Measurements from ENCODE around the gene PPFIA1. TPM values are rescaled to one million over a fixed set of nuclear protein-coding genes. Genes with fewer than 3 reads are reported as not detected.
"Not testable (repeated sequence)": the region's sequence is repeated elsewhere in the genome, so short reads cannot be mapped to it uniquely, and the experiment has no call there.

The PPFIA1 gene
- total and polyA plus RNA-seq, 9 donors: 20.5 to 60.3 (median 37.8) TPM

DNA sequence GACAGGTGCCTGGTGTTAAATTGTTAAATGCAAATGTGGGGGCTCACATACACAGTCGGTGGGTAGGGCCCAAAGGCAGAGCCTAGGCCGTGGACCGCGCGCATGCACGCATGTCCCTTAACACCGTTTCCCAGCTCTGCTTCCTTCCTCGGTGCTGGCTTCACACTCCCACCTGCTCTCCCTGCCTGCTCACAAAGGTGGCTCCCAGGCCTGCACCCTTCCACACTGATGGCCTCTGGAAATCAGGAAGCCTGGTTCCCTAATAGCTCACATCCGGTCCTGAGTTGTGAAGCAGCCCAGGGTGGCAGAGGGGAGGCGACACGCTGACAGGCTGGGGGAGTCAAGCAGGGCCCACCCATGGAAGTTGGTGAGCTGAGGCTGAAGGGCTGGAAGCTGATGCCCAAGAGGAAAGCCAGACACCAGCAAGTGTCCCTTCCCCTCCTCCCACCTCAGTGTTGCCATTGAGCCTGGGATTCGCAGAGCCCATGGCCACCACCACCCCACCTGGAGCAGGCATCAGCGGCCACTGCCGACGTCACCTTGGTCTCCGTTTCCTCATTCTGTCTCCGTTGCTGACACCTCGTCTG, 114.2 kb downstream of the PPFIA1 start:
- no peak overlapping the region for H3K4me3 ChIP-seq
- H3K27ac ChIP-seq: no peak overlapping the region
- intact Hi-C loops (cut with DNase I): no loop called here
- no peak for TF ChIP-seq CTCF (IDR thresholded peaks at IDR 0.05)
- TF ChIP-seq EP300 (IDR thresholded peaks at IDR 0.05): no peak
- TF ChIP-seq POLR2A (IDR thresholded peaks at IDR 0.05): no peak
- H3K27me3 ChIP-seq: no peaks in the 10 kb centered on the region
- WGBS, 3 donors: 82 to 89% (median 83%) methylated on average over 18 of the region's 18 CpGs
- H3K4me1 ChIP-seq (ENCODE audit: insufficient read depth): peaks cover 3% of the 10 kb centered on the region
- no peaks in the 10 kb centered on the region for H3K36me3 ChIP-seq
- DNase-seq: no peak
- no peaks in the 10 kb centered on the region for H3K9me3 ChIP-seq

DNA sequence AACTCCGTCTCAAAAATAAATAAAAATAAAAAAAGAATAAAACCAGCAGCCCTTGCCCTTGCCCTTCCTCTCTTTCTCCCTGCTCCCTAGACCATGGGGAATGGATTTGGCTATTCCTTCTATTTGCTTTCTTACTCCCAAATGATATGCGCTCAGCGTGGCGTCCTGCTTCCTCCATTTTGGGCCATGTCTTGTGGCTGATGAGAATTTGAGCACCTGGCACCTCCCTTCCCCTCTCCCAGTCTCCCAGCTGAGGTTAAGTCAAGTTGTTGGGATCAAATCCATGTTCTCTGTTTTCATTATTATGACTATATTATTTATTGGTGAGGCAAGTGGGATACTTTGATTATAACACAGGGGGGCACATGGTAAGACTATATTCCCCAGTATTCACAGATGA, 117.1 kb downstream of the PPFIA1 start:
- Histone ChIP-seq H3K9me3 (no peaks in the 10 kb centered on the region), H3K4me1 (ENCODE audit: insufficient read depth) (peaks cover 2% of the 10 kb centered on the region), H3K36me3 (no peaks in the 10 kb centered on the region), H3K27me3 (no peaks in the 10 kb centered on the region), H3K4me3 (no peak overlapping the region), H3K27ac (no peak overlapping the region)
- DNase-seq: no peak
- 93 to 98% (median 95%) methylated on average over 4 of the region's 4 CpGs for WGBS, 3 donors
- intact Hi-C loops (cut with DNase I): no loop called here
- TF ChIP-seq POLR2A (IDR thresholded peaks at IDR 0.05) (no peak), CTCF (IDR thresholded peaks at IDR 0.05) (no peak), EP300 (IDR thresholded peaks at IDR 0.05) (no peak)

DNA sequence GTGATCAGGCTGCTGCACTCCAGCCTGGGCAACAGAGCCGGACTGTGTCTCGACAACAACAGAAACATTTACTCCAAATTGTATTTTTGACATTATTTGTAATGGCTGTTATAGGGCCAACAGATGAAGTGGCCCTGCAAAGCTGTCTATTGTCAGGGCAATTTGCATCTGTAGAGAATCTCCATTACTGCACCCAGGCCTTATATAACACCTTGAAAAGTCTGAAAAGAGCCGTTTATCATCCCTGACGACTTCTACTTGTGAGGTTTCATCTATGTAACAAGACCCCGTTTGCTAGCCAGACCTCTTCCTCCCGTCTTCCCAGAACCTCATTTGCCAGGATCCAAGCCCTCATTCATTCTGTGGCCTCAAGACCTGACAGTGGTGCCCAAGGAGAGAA, 118.7 kb downstream of the PPFIA1 start:
- no peaks in the 10 kb centered on the region for H3K27me3 ChIP-seq
- no peaks in the 10 kb centered on the region for H3K9me3 ChIP-seq
- intact Hi-C loops (cut with DNase I): no loop called here
- H3K4me3 ChIP-seq: no peak overlapping the region
- TF ChIP-seq CTCF (IDR thresholded peaks at IDR 0.05): no peak
- TF ChIP-seq EP300 (IDR thresholded peaks at IDR 0.05): no peak
- TF ChIP-seq POLR2A (IDR thresholded peaks at IDR 0.05): no peak
- no peaks in the 10 kb centered on the region for H3K4me1 ChIP-seq (ENCODE audit: insufficient read depth)
- H3K27ac ChIP-seq: no peak overlapping the region
- no peaks in the 10 kb centered on the region for H3K36me3 ChIP-seq
- DNase-seq: no peak
- WGBS, 3 donors: 83 to 85% (median 84%) methylated on average over 6 of the region's 6 CpGs

DNA sequence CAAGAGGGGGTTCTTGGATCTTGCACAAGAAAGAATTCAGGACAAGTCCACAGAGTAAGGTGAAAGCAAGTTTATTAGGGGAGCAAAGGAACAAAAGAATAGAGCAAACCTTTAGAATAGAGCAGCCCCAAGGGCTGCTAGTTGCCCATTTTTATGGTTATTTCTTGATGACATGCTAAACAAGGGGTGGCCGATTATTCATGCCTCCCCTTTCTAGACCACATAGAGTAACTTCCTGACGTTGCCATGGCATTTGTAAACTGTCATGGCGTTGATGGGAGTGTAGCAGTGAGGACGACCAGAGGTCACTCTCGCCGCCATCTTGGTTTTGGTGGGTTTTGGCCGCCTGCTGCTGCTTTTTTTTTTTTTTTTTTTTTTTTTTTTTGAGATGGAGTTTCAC, 120.4 kb downstream of the PPFIA1 start:
- not testable (repeated sequence) for H3K36me3 ChIP-seq; H3K4me3 ChIP-seq; H3K27me3 ChIP-seq; H3K27ac ChIP-seq; H3K4me1 ChIP-seq (ENCODE audit: insufficient read depth); H3K9me3 ChIP-seq; DNase-seq
- 91 to 95% (median 93%) methylated on average over 7 of the region's 7 CpGs for WGBS, 3 donors
- intact Hi-C loops (cut with DNase I): loop anchor here in 1 of 4 donors (10.0 kb wide), 1 partner anchor 106 kb away; no protein-coding TSS in a partner anchor

- Histone ChIP-seq H3K4me1 (ENCODE audit: insufficient read depth) (peaks cover 1% of the 10 kb centered on the region), H3K27me3 (no peaks in the 10 kb centered on the region), H3K4me3 (no peak overlapping the region), H3K27ac (no peak overlapping the region), H3K36me3 (no peaks in the 10 kb centered on the region), H3K9me3 (no peaks in the 10 kb centered on the region)
- DNase-seq: no peak
- WGBS, 3 donors: 84 to 91% (median 91%) methylated on average over 15 of the region's 15 CpGs
- intact Hi-C loops (cut with DNase I): loop anchor here in 1 of 4 donors (10.0 kb wide), 1 partner anchor 110 kb away; no protein-coding TSS in a partner anchor
- TF ChIP-seq CTCF (IDR thresholded peaks at IDR 0.05) (no peak), POLR2A (IDR thresholded peaks at IDR 0.05) (no peak), EP300 (IDR thresholded peaks at IDR 0.05) (no peak)
Measured at GRCh38 chr11:70394211-70394950, 123.9 kb downstream of the PPFIA1 start.

Measured in ovary (tissue), 9 donors.